Midbrain (tissue), 1 donor: ENCODE results near the gene CPNE6.
A peak's percentile ranks its signal among the peaks of the same experiment; 100 is the strongest.
"Not testable (repeated sequence)": the region's sequence is repeated elsewhere in the genome, so short reads cannot be mapped to it uniquely, and the experiment has no call there.

Experiments used
- DNase-seq: peaks from one replicate; lab custom pipeline; 2025; lab: John Stamatoyannopoulos, UW

Gene CPNE6

GRCh38 chr14:24105609-24106239 lies 34.4 kb downstream of the CPNE6 start:
- DNase-seq, result not testable (repeated sequence)

- DNase-seq, result no peak
Observed at GRCh38 chr14:24106672-24107271, 35.4 kb downstream of the CPNE6 start.

- no peak for DNase-seq
Observed at GRCh38 chr14:24108336-24108874, 37.0 kb downstream of the CPNE6 start.

GRCh38 chr14:24110060-24110459 lies 38.7 kb downstream of the CPNE6 start:
- no peak for DNase-seq

- DNase-seq, result no peak
Observed at GRCh38 chr14:24110523-24110922, 39.2 kb downstream of the CPNE6 start.

GRCh38 chr14:24113379-24113800 lies 42.0 kb downstream of the CPNE6 start:
- DNase-seq, result no peak

- DNase-seq, result peak; percentile 92
Observed at GRCh38 chr14:24113801-24114531, 42.6 kb downstream of the CPNE6 start.

- peak; percentile 99 for DNase-seq
Observed at GRCh38 chr14:24114532-24115421, 43.4 kb downstream of the CPNE6 start, which contains the start of the genes DCAF11 and NRL. Gene DCAF11 (plus strand): TSS chr14:24114777. CDS start chr14:24115595, 818 bp downstream. Gene NRL (minus strand): TSS chr14:24114949. CDS start chr14:24082848, 32,101 bp downstream.

GRCh38 chr14:24115422-24116127 lies 44.2 kb downstream of the CPNE6 start:
- no peak for DNase-seq

GRCh38 chr14:24116128-24116814 lies 44.9 kb downstream of the CPNE6 start:
- no peak for DNase-seq

GRCh38 chr14:24117179-24117578 lies 45.8 kb downstream of the CPNE6 start:
- DNase-seq, result no peak

GRCh38 chr14:24119691-24120090 lies 48.3 kb downstream of the CPNE6 start:
- no peak for DNase-seq

GRCh38 chr14:24121210-24121609 lies 49.8 kb downstream of the CPNE6 start:
- DNase-seq, result no peak

GRCh38 chr14:24122416-24122815 lies 51.1 kb downstream of the CPNE6 start:
- DNase-seq, result no peak

- DNase-seq, result no peak
Observed at GRCh38 chr14:24122898-24123297, 51.5 kb downstream of the CPNE6 start.

- no peak for DNase-seq
Observed at GRCh38 chr14:24123424-24124417, 52.4 kb downstream of the CPNE6 start.

- no peak for DNase-seq
Observed at GRCh38 chr14:24126939-24127338, 55.6 kb downstream of the CPNE6 start.

- no peak for DNase-seq
Observed at GRCh38 chr14:24127673-24128072, 56.3 kb downstream of the CPNE6 start.
